Testis (tissue), 3 donors: ENCODE results near the gene PLCL1. TPM values are rescaled to one million over a fixed set of nuclear protein-coding genes. Genes with fewer than 3 reads are reported as not detected.

Source experiments
- DNase-seq: peaks from one replicate; pipeline ENCODE4 v3.0.0-alpha.2; 2019
- H3K27ac ChIP-seq, 2 donors: fragments of 200-600 bp; sonication (generic); one replicate each; pipeline ENCODE4 v1.5.1; 2019
- H3K27me3 ChIP-seq: fragments of 200-600 bp; sonication (generic); one replicate; pipeline ENCODE4 v1.5.1; 2019
- H3K36me3 ChIP-seq: fragments of 200-600 bp; sonication (generic); one replicate; pipeline ENCODE4 v1.5.1; 2017; ENCODE audit warnings: low read depth; ENCODE audit errors: missing control alignments
- H3K4me1 ChIP-seq: fragments of 200-600 bp; sonication (generic); one replicate; pipeline ENCODE4 v1.5.1; 2019
- H3K4me3 ChIP-seq, 2 donors: fragments of 200-600 bp; sonication (generic); one replicate each; pipeline ENCODE4 v1.5.1; 2017 to 2019
- H3K9me3 ChIP-seq: fragments of 200-600 bp; sonication (generic); one replicate; pipeline ENCODE4 v1.5.1; 2017
- POLR2A ChIP-seq: fragments of 450-650 bp; IDR thresholded peaks from one replicate; pipeline ENCODE4 v1.6.1; 2017; ENCODE audit warnings: antibody characterized with exemption, mild to moderate bottlenecking, moderate library complexity
- WGBS, 2 donors: methylation state at CpG; one replicate each; pipeline ENCODE4 v1.1.5; 2018; 5-methylcytosine and 5-hydroxymethylcytosine counted together
- intact Hi-C: fragments of 100-400 bp; cut with DNase I; formaldehyde crosslinking; loops from one replicate; pipeline ENCODE4 v1.15.1; 2023; ENCODE audit warnings: low total_unique reads
- polyA plus RNA-seq: library from polyadenylated mRNA; stranded (reverse); fragments of 350-450 nt; fragmentation: Illumina TruSeq; extraction: RNeasy Lipid Tissue Mini Kit (QIAGEN cat#74804); gene quantifications from one replicate; pipeline ENCODE4 v1.2.3, GENCODE V29; 2014; ENCODE audit warnings: low read depth, low replicate concordance; ENCODE audit not compliant: insufficient read depth
- total RNA-seq, 2 donors: library from RNA; depleted of rRNA; stranded (reverse); fragments of >200 nt; gene quantifications; one replicate each; pipeline ENCODE4 v1.2.3, GENCODE V29; 2016
- TF ChIP-seq, protein P1 (sequence below), 3 experiments: fragments of 450-650 bp in 2 of 3; fragments of 200-600 bp in 1 of 3; sonication (generic) in 1 of 3; IDR thresholded peaks; one replicate each; pipeline ENCODE4 v1.5.1; 2016 to 2019; ENCODE audit warnings: antibody characterized with exemption in 3 of 3, mild to moderate bottlenecking in 2 of 3, moderate library complexity in 1 of 3

The PLCL1 gene
- total and polyA plus RNA-seq, 3 donors from 2014 or later, result 2.1 to 2.6 (median 2.4) TPM

DNA sequence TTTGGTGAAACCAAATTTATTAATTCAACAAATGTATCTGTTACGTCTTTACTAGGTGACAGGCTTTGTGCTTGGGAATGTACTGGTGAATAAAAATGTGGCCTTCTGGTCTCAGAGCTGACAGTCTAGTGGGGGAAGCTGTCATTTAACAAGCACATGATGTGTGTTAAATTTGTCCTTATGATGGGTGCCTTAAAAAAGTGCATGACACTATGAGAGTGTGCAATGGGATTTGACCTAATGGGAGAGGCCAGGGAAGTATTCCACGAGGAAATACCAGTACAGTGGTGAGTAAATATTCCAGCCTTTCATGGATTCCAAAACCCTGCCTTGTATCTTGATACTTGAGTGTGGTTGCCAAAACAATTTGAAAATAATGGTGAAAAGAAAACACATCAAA, 308.9 kb downstream of the PLCL1 start:
- 69 to 74% methylated on average over 2 of the region's 2 CpGs for WGBS, 2 donors
- DNase-seq, result no peak
- Histone ChIP-seq H3K4me3 (no peak overlapping the region), H3K9me3 (no peaks in the 10 kb centered on the region), H3K4me1 (no peaks in the 10 kb centered on the region), H3K27me3 (no peaks in the 10 kb centered on the region), H3K27ac (no peak overlapping the region), H3K36me3 (no peaks in the 10 kb centered on the region)
- TF ChIP-seq POLR2A, result no peak
- TF ChIP-seq, protein P1, sequence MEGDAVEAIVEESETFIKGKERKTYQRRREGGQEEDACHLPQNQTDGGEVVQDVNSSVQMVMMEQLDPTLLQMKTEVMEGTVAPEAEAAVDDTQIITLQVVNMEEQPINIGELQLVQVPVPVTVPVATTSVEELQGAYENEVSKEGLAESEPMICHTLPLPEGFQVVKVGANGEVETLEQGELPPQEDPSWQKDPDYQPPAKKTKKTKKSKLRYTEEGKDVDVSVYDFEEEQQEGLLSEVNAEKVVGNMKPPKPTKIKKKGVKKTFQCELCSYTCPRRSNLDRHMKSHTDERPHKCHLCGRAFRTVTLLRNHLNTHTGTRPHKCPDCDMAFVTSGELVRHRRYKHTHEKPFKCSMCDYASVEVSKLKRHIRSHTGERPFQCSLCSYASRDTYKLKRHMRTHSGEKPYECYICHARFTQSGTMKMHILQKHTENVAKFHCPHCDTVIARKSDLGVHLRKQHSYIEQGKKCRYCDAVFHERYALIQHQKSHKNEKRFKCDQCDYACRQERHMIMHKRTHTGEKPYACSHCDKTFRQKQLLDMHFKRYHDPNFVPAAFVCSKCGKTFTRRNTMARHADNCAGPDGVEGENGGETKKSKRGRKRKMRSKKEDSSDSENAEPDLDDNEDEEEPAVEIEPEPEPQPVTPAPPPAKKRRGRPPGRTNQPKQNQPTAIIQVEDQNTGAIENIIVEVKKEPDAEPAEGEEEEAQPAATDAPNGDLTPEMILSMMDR (IDR thresholded peaks at IDR 0.05), result no peak
- intact Hi-C loops, result no loop called here

DNA sequence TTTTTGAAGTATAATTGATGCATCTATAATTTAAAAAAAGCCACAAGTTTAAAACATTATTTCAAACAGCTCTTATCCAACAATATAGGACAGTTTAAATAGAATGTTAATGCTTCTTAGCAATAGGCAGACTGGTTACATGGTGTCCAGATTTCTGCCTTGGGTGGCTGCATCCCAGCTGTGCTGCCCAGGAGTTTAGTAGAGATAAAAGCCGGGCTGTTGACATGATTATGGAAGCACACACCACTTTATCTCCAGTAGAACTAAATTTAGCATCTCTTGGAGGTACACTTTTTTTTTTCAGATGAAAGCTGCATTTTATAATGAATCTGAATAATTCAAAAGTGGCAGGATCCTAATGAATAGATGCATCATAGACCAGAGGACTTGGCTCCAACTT, 309.7 kb downstream of the PLCL1 start:
- 43 to 47% methylated on average over 1 of the region's 1 CpG for WGBS, 2 donors
- H3K27ac ChIP-seq, result no peak overlapping the region
- H3K4me1 ChIP-seq, result no peaks in the 10 kb centered on the region
- TF ChIP-seq, protein P1 (IDR thresholded peaks at IDR 0.05), result no peak
- TF ChIP-seq POLR2A, result no peak
- intact Hi-C loops, result no loop called here
- no peak overlapping the region for H3K4me3 ChIP-seq
- no peaks in the 10 kb centered on the region for H3K27me3 ChIP-seq
- H3K9me3 ChIP-seq, result no peaks in the 10 kb centered on the region
- no peak for DNase-seq
- no peaks in the 10 kb centered on the region for H3K36me3 ChIP-seq

DNA sequence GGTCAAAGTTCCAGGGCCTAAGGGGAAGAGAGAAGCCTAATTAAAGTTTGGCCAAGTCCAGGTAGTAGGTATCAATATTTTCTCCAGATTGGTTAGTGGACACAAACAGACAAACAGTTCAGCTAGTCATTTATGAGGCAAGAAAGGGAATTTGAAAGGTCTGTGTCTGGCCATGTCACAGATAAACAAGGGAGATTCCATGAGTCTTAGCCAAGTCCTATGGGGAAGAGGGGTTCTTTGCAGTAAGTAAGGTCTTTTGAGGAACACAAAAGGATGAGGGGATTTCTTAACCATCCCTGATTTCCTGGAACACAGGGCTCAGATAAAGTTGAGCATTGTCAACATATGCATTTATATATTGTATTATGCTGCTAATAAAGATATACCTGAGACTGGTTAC, 310.8 kb downstream of the PLCL1 start:
- H3K36me3 ChIP-seq, result no peaks in the 10 kb centered on the region
- no peak for DNase-seq
- TF ChIP-seq, protein P1 (IDR thresholded peaks at IDR 0.05), result no peak
- TF ChIP-seq POLR2A, result no peak
- intact Hi-C loops, result no loop called here
- H3K27ac ChIP-seq, result no peak overlapping the region
- no peak overlapping the region for H3K4me3 ChIP-seq
- no peaks in the 10 kb centered on the region for H3K27me3 ChIP-seq
- no peaks in the 10 kb centered on the region for H3K9me3 ChIP-seq
- no peaks in the 10 kb centered on the region for H3K4me1 ChIP-seq

DNA sequence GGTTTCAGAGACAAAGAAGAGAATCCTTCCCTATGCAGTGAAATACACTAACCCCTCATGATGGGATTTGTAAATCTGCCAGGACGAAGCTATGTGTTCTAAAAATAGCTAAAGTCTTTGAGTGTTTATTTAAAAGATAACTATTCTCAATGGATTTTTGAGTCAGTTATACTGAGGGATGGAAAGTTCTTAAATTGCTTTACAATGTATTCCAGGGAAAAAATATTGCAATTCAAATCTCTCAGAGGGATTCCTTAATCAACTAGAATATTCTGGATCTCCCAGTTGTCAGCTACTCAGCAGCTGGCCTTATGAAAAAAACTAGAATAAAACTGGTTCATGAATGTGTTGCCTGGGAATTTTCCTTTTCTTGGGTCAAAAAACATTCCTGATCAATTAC, 312.4 kb downstream of the PLCL1 start:
- TF ChIP-seq, protein P1 (IDR thresholded peaks at IDR 0.05), result no peak
- TF ChIP-seq POLR2A, result no peak
- Histone ChIP-seq H3K36me3 (no peaks in the 10 kb centered on the region), H3K9me3 (no peaks in the 10 kb centered on the region), H3K4me1 (no peaks in the 10 kb centered on the region), H3K4me3 (no peak overlapping the region), H3K27ac (no peak overlapping the region), H3K27me3 (no peaks in the 10 kb centered on the region)
- WGBS, 2 donors, result 25 to 26% methylated on average over 1 of the region's 1 CpG
- DNase-seq, result no peak
- intact Hi-C loops, result no loop called here

DNA sequence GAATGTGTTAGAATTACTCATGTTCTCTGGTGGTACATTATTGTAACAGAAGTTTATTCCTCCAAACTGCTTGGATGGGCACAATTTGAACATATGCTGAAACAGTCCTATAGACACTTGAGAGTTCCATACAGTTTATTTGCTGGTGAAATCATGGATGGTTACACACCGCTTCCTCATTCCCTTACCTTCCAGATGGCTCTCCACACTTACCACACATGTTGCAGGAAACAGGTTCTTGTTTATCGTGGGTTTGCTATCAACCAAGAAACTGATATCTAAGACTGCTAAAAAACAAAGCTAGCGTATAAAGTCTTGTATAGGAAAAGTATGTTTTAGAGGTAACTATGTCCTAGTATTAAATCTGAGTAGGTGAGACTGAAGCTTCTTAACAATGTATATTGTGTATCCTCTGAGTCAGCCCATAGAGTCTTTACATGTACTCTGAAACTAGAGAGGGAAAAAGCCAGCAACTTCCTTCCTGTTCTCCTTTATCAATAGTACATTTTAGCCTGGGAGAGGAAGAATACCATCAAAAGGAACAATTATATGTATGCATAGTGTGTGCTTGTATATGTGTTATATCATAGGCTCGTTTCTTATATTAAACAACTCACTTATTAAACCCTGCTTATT, 313.1 kb downstream of the PLCL1 start:
- Histone ChIP-seq H3K36me3 (no peaks in the 10 kb centered on the region), H3K9me3 (no peaks in the 10 kb centered on the region), H3K27ac (no peak overlapping the region), H3K4me1 (no peaks in the 10 kb centered on the region), H3K27me3 (no peaks in the 10 kb centered on the region), H3K4me3 (no peak overlapping the region)
- 89 to 92% methylated on average over 4 of the region's 4 CpGs for WGBS, 2 donors
- intact Hi-C loops, result no loop called here
- TF ChIP-seq, protein P1 (IDR thresholded peaks at IDR 0.05), result no peak
- TF ChIP-seq POLR2A, result no peak
- no peak for DNase-seq
